Islet precursor cell (in vitro differentiated cells): Measurements from ENCODE around the gene MYO7A.
A peak's percentile ranks its signal among the peaks of the same experiment; 100 is the strongest.

Experiments used
- DNase-seq: peaks from one replicate; pipeline ENCODE4 v3.0.0-alpha.2; 2018

MYO7A gene

GRCh38 chr11:77112641-77113381 lies 15.2 kb upstream of the MYO7A start:
- no peak for DNase-seq

- no peak for DNase-seq
These were observed 14.5 kb upstream of the MYO7A start for GRCh38 chr11:77113382-77114088.

GRCh38 chr11:77114089-77114463 lies 14.0 kb upstream of the MYO7A start:
- no peak for DNase-seq

GRCh38 chr11:77115181-77115611 lies 12.8 kb upstream of the MYO7A start:
- no peak for DNase-seq

GRCh38 chr11:77115956-77116355 lies 12.1 kb upstream of the MYO7A start:
- DNase-seq, result no peak

GRCh38 chr11:77117492-77117891 lies 10.6 kb upstream of the MYO7A start:
- no peak for DNase-seq

GRCh38 chr11:77118086-77118485 lies 10.0 kb upstream of the MYO7A start:
- DNase-seq, result no peak

- DNase-seq, result no peak
These were observed 9.1 kb upstream of the MYO7A start for GRCh38 chr11:77118971-77119370.

GRCh38 chr11:77119531-77119936 lies 8.5 kb upstream of the MYO7A start:
- no peak for DNase-seq

- no peak for DNase-seq
These were observed 7.5 kb upstream of the MYO7A start for GRCh38 chr11:77120571-77120970.

- no peak for DNase-seq
These were observed 6.9 kb upstream of the MYO7A start for GRCh38 chr11:77121096-77121640.

GRCh38 chr11:77121876-77122575 lies 6.0 kb upstream of the MYO7A start:
- DNase-seq, result no peak

- no peak for DNase-seq
These were observed 5.4 kb upstream of the MYO7A start for GRCh38 chr11:77122576-77123212.

GRCh38 chr11:77123591-77123990 lies 4.5 kb upstream of the MYO7A start:
- DNase-seq, result no peak

- no peak for DNase-seq
These were observed 4.0 kb upstream of the MYO7A start for GRCh38 chr11:77124041-77124440.

- DNase-seq, result no peak
These were observed 3.6 kb upstream of the MYO7A start for GRCh38 chr11:77124488-77124887.

- DNase-seq, result no peak
These were observed 2.9 kb upstream of the MYO7A start for GRCh38 chr11:77125191-77125590.

GRCh38 chr11:77125695-77126094 lies 2.4 kb upstream of the MYO7A start:
- no peak for DNase-seq

GRCh38 chr11:77126156-77126775 lies 1.8 kb upstream of the MYO7A start:
- no peak for DNase-seq

GRCh38 chr11:77126861-77127234 lies 1.2 kb upstream of the MYO7A start:
- no peak for DNase-seq

GRCh38 chr11:77127235-77127911 lies 673 bp upstream of the MYO7A start:
- DNase-seq, result peak; percentile 74
